COLO829 (cell line): ENCODE data around the gene KAZN.

ENCODE experiments used
- DNase-seq: peaks from one replicate; pipeline ENCODE4 v3.0.0; 2012; ENCODE audit warnings: low spot score

Gene KAZN

GRCh38 chr1:14677292-14677971, 78.9 kb downstream of the KAZN start:
- no peak for DNase-seq

GRCh38 chr1:14678011-14678638, 79.6 kb downstream of the KAZN start:
- DNase-seq: no peak

GRCh38 chr1:14679027-14679688, 80.7 kb downstream of the KAZN start:
- DNase-seq: no peak

GRCh38 chr1:14681182-14681581, 82.7 kb downstream of the KAZN start:
- no peak for DNase-seq

- no peak for DNase-seq
These were observed 84.6 kb downstream of the KAZN start for GRCh38 chr1:14682941-14683621.

GRCh38 chr1:14685078-14685477, 86.6 kb downstream of the KAZN start:
- DNase-seq: no peak

- no peak for DNase-seq
These were observed 88.2 kb downstream of the KAZN start for GRCh38 chr1:14686701-14687100.

- DNase-seq: no peak
These were observed 88.7 kb downstream of the KAZN start for GRCh38 chr1:14687147-14687546.

- DNase-seq: no peak
These were observed 91.6 kb downstream of the KAZN start for GRCh38 chr1:14689996-14690615.

GRCh38 chr1:14693949-14694348, 95.5 kb downstream of the KAZN start:
- DNase-seq: no peak

- no peak for DNase-seq
These were observed 96.1 kb downstream of the KAZN start for GRCh38 chr1:14694589-14694988.

- DNase-seq: no peak
These were observed 98.3 kb downstream of the KAZN start for GRCh38 chr1:14696761-14697160.

GRCh38 chr1:14697353-14697752, 98.9 kb downstream of the KAZN start:
- DNase-seq: no peak

GRCh38 chr1:14698314-14698713, 99.8 kb downstream of the KAZN start:
- no peak for DNase-seq

GRCh38 chr1:14699620-14700019, 101.1 kb downstream of the KAZN start:
- DNase-seq: no peak

GRCh38 chr1:14704846-14705245, 106.4 kb downstream of the KAZN start:
- DNase-seq: no peak

- no peak for DNase-seq
These were observed 107.3 kb downstream of the KAZN start for GRCh38 chr1:14705824-14706223.

- DNase-seq: no peak
These were observed 108.1 kb downstream of the KAZN start for GRCh38 chr1:14706631-14707030.

- no peak for DNase-seq
These were observed 109.3 kb downstream of the KAZN start for GRCh38 chr1:14707531-14708445.

GRCh38 chr1:14710331-14710730, 111.8 kb downstream of the KAZN start:
- no peak for DNase-seq

- no peak for DNase-seq
These were observed 113.7 kb downstream of the KAZN start for GRCh38 chr1:14712136-14712535.
